Lung (tissue), 12 donors: Measurements from ENCODE around the gene APBB2. TPM values are rescaled to one million over a fixed set of nuclear protein-coding genes. Genes with fewer than 3 reads are reported as not detected.
"Not testable (repeated sequence)": the region's sequence is repeated elsewhere in the genome, so short reads cannot be mapped to it uniquely, and the experiment has no call there.

ENCODE experiments used
- ATAC-seq: fragments of 200-7000 bp; cut with Tn5 transposase; one replicate; pipeline ENCODE4 v1.9.1; 2020; ENCODE audit warnings: moderate number of reproducible peaks; ENCODE audit not compliant: insufficient read depth, low FRiP score
- DNase-seq, 3 donors: peaks; one replicate each; pipeline ENCODE4 v3.0.0-alpha.2; 2013 to 2017
- H3K27ac ChIP-seq, 2 donors: one replicate each; pipeline ENCODE4 v1.5.1; 2013; ENCODE audit warnings: mild to moderate bottlenecking in 2 of 2, moderate library complexity in 2 of 2, control low read depth in 1 of 2, inconsistent platforms in 1 of 2, low read depth in 1 of 2, low read length in 1 of 2
- H3K27me3 ChIP-seq, 3 donors: one replicate each; pipeline ENCODE4 v1.5.1; 2013; ENCODE audit warnings: low read length in 2 of 3; ENCODE audit not compliant: control insufficient read depth in 3 of 3, insufficient read depth in 3 of 3
- H3K36me3 ChIP-seq, 4 donors: one replicate each; pipeline ENCODE4 v1.5.1; 2013; ENCODE audit warnings: low read length in 4 of 4, mild to moderate bottlenecking in 1 of 4, moderate library complexity in 1 of 4; ENCODE audit not compliant: control insufficient read depth in 4 of 4, insufficient read depth in 4 of 4
- H3K4me1 ChIP-seq, 5 donors: one replicate each; pipeline ENCODE4 v1.5.1; 2013; ENCODE audit warnings: low read length in 5 of 5, mild to moderate bottlenecking in 2 of 5, moderate library complexity in 1 of 5; ENCODE audit not compliant: control insufficient read depth in 5 of 5, insufficient read depth in 5 of 5
- H3K4me3 ChIP-seq: one replicate; pipeline ENCODE4 v1.5.1; 2013; ENCODE audit warnings: mild to moderate bottlenecking, control low read depth, moderate library complexity
- H3K9ac ChIP-seq, 2 donors: one replicate each; pipeline ENCODE4 v1.5.1; 2013; ENCODE audit warnings: low read length in 2 of 2, control low read depth in 1 of 2; ENCODE audit not compliant: insufficient read depth in 1 of 2
- H3K9me3 ChIP-seq, 4 donors: one replicate each; pipeline ENCODE4 v1.5.1; 2013; ENCODE audit warnings: low read length in 3 of 4, mild to moderate bottlenecking in 1 of 4, moderate library complexity in 1 of 4; ENCODE audit not compliant: control insufficient read depth in 4 of 4, insufficient read depth in 3 of 4
- CTCF ChIP-seq: IDR thresholded peaks from 2 replicates; pipeline ENCODE4 v1.5.1; 2012; ENCODE audit warnings: mild to moderate bottlenecking; ENCODE audit errors: control extremely low read depth, extremely low read depth
- WGBS, 2 donors: extraction: QIAGEN DNeasy Blood & Tissue Kit; methylation state at CpG; one replicate each; pipeline ENCODE4 v1.1.7; 2013; 5-methylcytosine and 5-hydroxymethylcytosine counted together
- polyA plus RNA-seq, 2 donors: library from polyadenylated mRNA; stranded (reverse); fragments of 200-250 nt; gene quantifications; one replicate each; pipeline ENCODE4 v1.2.1, GENCODE V29; 2013
- total RNA-seq, 2 donors: library from RNA; depleted of rRNA in 1 of 2; stranded (reverse); fragments of >200 nt in 1 of 2; gene quantifications; one replicate each; pipeline ENCODE4 v1.2.1, GENCODE V29; 2014 to 2021
- donor health status: control.
- donor health status: control.
- donor health status: Bipolar disorder and iron deficiency.
- donor health status: healthy.
- donor health status: DM: yes; HTN: yes; CAD: no.

APBB2 gene
- total and polyA plus RNA-seq, 4 donors, result 13.3 to 99.0 (median 40.4) TPM

- TF ChIP-seq CTCF, result no peak
- no peaks in the 10 kb centered on the region for H3K9me3 ChIP-seq
- ATAC-seq (no peak), DNase-seq (peak in 1 of 3 donors; percentile 26)
- H3K27ac ChIP-seq, result no peak overlapping the region
- peaks cover 0 to 9% (median 4%) of the 10 kb centered on the region in 5 donors for H3K4me1 ChIP-seq
- no peak overlapping the region for H3K4me3 ChIP-seq
- no peak overlapping the region for H3K9ac ChIP-seq
- H3K36me3 ChIP-seq, result peaks cover 0 to 3% (median under 1%) of the 10 kb centered on the region in 4 donors
- no peaks in the 10 kb centered on the region for H3K27me3 ChIP-seq
- 75 to 77% methylated on average over 12 of the region's 12 CpGs for WGBS, 2 donors
Observed at GRCh38 chr4:41060352-41061334, 153.7 kb downstream of the APBB2 start.

GRCh38 chr4:41059411-41059810 is 154.9 kb downstream of the APBB2 start:
- H3K4me3 ChIP-seq, H3K27me3 ChIP-seq, H3K4me1 ChIP-seq, H3K27ac ChIP-seq, ATAC-seq, H3K9ac ChIP-seq, H3K36me3 ChIP-seq, DNase-seq, H3K9me3 ChIP-seq: not testable (repeated sequence)
- 94 to 95% methylated on average over 9 of the region's 9 CpGs for WGBS, 2 donors

- peaks cover 0 to 9% (median 4%) of the 10 kb centered on the region in 5 donors for H3K4me1 ChIP-seq
- WGBS, 2 donors, result 92% methylated on average over 3 of the region's 3 CpGs
- no peak for TF ChIP-seq CTCF
- no peak overlapping the region for H3K4me3 ChIP-seq
- H3K27ac ChIP-seq, result no peak overlapping the region
- ATAC-seq (no peak), DNase-seq (no peak)
- no peaks in the 10 kb centered on the region for H3K27me3 ChIP-seq
- H3K36me3 ChIP-seq, result peaks cover 0 to 1% (median 0%) of the 10 kb centered on the region in 4 donors
- H3K9ac ChIP-seq, result no peak overlapping the region
- no peaks in the 10 kb centered on the region for H3K9me3 ChIP-seq
Observed at GRCh38 chr4:41058426-41058825, 155.9 kb downstream of the APBB2 start.

- no peaks in the 10 kb centered on the region for H3K27me3 ChIP-seq
- H3K36me3 ChIP-seq, result peaks cover 0 to under 1% (median 0%) of the 10 kb centered on the region in 4 donors
- WGBS, 2 donors, result 71 to 88% methylated on average over 3 of the region's 3 CpGs
- no peak overlapping the region for H3K4me3 ChIP-seq
- no peak for TF ChIP-seq CTCF
- no peak overlapping the region for H3K27ac ChIP-seq
- no peak overlapping the region for H3K9ac ChIP-seq
- no peak for DNase-seq
- peaks cover 0 to 8% (median 4%) of the 10 kb centered on the region in 5 donors for H3K4me1 ChIP-seq
- H3K9me3 ChIP-seq, result no peaks in the 10 kb centered on the region
- ATAC-seq, result no peak
Observed at GRCh38 chr4:41057467-41057866, 156.9 kb downstream of the APBB2 start.
